ENCODE results near the gene PMM1. TPM values are rescaled to one million over a fixed set of nuclear protein-coding genes. Genes with fewer than 3 reads are reported as not detected.

The PMM1 gene
- total RNA-seq, 2 donors from 2014 or later: 17.3 TPM

DNA sequence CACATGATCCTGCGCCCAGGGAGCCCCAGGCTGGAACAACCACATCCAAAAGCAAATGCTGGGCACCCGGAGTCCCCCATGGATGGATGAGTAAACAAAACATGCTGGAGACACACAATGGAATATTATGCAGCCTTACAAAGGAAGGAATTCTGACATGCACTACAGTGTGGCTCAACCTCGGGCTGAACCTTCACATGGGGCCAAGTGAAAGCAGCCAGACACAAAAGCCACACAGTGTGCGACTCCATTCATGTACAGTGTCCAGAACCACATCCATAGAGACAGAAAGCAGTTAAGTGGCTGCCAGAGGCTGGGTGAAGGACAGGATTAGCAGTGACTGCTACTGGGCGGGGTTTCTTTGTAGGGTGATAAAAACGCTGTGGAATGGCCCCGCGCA lies 55.4 kb downstream of the PMM1 start:
- DNase-seq (ENCODE audit: low spot score): no peak
- no peak overlapping the region for H3K4me3 ChIP-seq
- peak overlapping the region in 1 of 2 donors; percentile 13 for H3K27ac ChIP-seq
- H3K9me3 ChIP-seq: no peaks in the 10 kb centered on the region
- peaks cover 0 to 32% of the 10 kb centered on the region in 2 donors for H3K4me1 ChIP-seq
- H3K36me3 ChIP-seq: peaks cover 42% of the 10 kb centered on the region
- no peaks in the 10 kb centered on the region for H3K27me3 ChIP-seq
- TF ChIP-seq, protein P1, sequence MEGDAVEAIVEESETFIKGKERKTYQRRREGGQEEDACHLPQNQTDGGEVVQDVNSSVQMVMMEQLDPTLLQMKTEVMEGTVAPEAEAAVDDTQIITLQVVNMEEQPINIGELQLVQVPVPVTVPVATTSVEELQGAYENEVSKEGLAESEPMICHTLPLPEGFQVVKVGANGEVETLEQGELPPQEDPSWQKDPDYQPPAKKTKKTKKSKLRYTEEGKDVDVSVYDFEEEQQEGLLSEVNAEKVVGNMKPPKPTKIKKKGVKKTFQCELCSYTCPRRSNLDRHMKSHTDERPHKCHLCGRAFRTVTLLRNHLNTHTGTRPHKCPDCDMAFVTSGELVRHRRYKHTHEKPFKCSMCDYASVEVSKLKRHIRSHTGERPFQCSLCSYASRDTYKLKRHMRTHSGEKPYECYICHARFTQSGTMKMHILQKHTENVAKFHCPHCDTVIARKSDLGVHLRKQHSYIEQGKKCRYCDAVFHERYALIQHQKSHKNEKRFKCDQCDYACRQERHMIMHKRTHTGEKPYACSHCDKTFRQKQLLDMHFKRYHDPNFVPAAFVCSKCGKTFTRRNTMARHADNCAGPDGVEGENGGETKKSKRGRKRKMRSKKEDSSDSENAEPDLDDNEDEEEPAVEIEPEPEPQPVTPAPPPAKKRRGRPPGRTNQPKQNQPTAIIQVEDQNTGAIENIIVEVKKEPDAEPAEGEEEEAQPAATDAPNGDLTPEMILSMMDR (IDR thresholded peaks at IDR 0.05): no peak

DNA sequence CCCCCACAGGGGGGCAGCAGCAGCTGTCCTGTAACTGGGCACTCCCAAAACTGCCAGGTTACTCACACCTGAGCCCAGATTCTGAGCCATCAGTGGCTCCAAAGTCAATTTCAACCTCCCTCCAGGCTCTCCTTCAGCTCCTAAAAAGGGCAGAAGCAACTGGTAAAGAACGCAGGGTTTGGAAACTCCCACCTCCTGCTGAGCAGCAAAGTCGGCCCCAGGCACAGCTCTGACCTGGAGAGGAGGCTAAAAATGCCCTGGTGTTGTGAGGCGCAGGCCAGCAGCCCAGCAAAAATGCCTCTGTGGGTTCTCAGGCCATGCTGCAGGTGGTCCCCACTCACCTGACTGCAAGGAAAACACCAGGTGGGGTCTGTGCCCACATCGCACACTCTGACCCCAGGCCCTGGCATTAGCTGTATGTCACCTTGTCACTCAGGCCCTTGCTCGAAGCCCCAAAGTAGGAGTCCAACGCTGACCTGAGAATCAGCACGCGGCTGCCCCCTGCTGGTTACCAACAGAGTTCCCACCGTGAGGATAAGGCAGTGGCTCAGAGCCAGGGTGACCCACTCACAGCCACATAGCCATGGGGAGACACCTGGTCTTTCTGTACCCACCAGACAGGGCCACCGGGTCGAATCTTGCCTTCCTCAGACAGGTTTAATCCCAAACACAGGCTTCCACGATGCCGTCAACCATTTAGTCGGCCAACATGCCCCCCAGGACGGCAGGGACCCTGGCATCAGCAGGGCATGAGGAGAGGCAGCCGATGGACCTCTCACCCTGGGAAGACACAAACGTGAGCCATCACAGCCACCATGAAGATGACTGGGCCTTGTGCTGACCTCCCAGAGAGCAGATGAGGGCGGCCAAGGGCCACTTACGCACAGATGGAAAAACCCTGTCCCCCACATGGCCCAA lies 56.5 kb downstream of the PMM1 start:
- TF ChIP-seq, protein P1 (IDR thresholded peaks at IDR 0.05): peak; percentile 69 to 83
- Histone ChIP-seq H3K9me3 (no peaks in the 10 kb centered on the region), H3K4me3 (no peak overlapping the region), H3K27me3 (no peaks in the 10 kb centered on the region), H3K36me3 (peaks cover 53% of the 10 kb centered on the region), H3K4me1 (peaks cover 0 to 31% of the 10 kb centered on the region in 2 donors), H3K27ac (peak overlapping the region; percentile 70 to 73)
- peak; percentile 74 for DNase-seq (ENCODE audit: low spot score)

- peaks cover 0 to 31% of the 10 kb centered on the region in 2 donors for H3K4me1 ChIP-seq
- H3K4me3 ChIP-seq: no peak overlapping the region
- TF ChIP-seq, protein P1 (IDR thresholded peaks at IDR 0.05): no peak
- peaks cover 65% of the 10 kb centered on the region for H3K36me3 ChIP-seq
- no peaks in the 10 kb centered on the region for H3K9me3 ChIP-seq
- H3K27me3 ChIP-seq: no peaks in the 10 kb centered on the region
- H3K27ac ChIP-seq: peak overlapping the region; percentile 70 to 73
- no peak for DNase-seq (ENCODE audit: low spot score)
Observed at GRCh38 chr22:41531715-41532477, 57.7 kb downstream of the PMM1 start.

- TF ChIP-seq, protein P1 (IDR thresholded peaks at IDR 0.05): no peak
- H3K4me1 ChIP-seq: peaks cover 0 to 34% of the 10 kb centered on the region in 2 donors
- no peaks in the 10 kb centered on the region for H3K27me3 ChIP-seq
- H3K27ac ChIP-seq: peak overlapping the region; percentile 70 to 73
- no peak for DNase-seq (ENCODE audit: low spot score)
- no peak overlapping the region for H3K4me3 ChIP-seq
- peaks cover 73% of the 10 kb centered on the region for H3K36me3 ChIP-seq
- H3K9me3 ChIP-seq: no peaks in the 10 kb centered on the region
Observed at GRCh38 chr22:41530890-41531714, 58.5 kb downstream of the PMM1 start.

DNA sequence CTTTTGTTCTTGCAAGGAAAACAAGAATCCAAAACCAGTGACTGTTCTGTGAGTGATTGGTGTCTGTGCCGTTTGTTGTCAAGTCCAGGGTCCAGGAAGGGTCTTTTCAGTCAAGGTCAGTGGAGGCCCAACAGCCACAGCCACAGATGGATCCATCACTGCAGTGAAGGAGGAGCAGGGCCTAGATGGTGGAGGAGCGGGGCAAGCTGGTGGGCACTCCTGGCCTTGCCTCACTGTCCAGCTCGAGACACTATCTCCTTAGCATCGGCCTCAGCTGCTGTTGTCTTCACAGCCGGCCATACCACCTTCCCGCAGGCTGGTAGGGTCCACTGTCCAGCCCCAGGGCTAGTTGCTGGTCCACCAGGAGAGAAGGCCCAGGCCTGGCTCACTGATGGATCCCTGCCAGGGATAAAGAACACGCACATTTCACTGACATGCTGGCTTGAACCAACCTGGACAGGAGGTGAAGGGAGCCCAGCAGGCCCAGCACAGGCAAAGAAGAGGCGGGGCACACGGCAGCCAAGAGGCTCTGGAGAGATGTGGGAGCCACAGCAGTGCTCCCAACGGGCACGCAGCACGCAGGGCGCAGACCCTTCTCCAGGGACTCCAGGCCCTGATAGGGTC lies 60.6 kb downstream of the PMM1 start:
- Histone ChIP-seq H3K27me3 (no peaks in the 10 kb centered on the region), H3K4me3 (no peak overlapping the region), H3K36me3 (peaks cover 87% of the 10 kb centered on the region), H3K4me1 (peaks cover 0 to 52% of the 10 kb centered on the region in 2 donors), H3K27ac (peak overlapping the region in 1 of 2 donors; percentile 87), H3K9me3 (no peaks in the 10 kb centered on the region)
- no peak for DNase-seq (ENCODE audit: low spot score)
- TF ChIP-seq, protein P1 (IDR thresholded peaks at IDR 0.05): no peak
